SIG-M5 treated with dmso at 0.1 percent for 504 hours (cell line): ENCODE results near the gene AUTS2.

Experiments
- DNase-seq: peaks from one replicate; lab custom pipeline; 2025; ENCODE audit not compliant: unreplicated experiment; lab: John Stamatoyannopoulos, UW

The AUTS2 gene

DNA sequence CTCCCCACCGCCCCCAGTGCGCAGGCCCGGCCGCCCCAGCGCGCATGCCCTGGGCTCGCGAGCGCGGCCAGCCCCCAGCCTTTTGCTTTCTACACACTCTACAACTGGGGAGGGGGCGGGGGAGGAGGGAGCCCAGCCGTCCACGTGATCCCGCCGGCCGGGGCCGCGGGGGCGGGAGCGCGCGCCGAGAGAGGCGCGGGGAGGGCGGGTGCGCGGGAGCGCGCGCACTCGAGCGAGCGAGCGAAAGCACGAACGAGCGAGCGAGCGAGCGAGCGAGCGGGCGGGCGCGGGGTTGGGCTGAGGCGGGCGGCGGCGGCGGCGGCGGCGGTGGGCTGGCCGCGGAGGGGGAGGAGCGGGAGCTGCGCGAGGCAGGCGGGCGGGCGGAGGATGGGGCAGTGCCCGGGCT, at the start of gene AUTS2:
Gene AUTS2, plus strand, starts transcription at position 395 of the 406 bp plus-strand sequence. CDS start 1,179 bp downstream, outside the sequence.
- DNase-seq, result peak; percentile 22

DNA sequence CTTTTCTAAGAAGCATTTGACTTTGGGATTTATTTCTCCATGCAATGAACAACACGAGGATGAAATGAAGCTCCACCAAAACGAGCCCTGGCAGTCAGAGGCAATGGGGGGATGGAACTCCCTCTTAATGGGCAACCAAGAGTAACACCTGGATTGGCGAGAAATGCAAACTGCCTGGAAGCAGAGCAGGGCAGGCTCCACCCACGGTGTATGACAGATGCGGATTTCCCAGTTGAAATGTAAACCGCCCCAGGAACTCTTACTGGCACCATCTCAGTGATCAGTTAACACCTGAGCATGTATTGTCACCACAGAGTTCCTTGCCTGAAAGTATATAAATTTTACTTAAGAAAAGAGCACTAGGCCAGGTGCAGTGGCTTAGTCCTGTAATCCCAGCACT, 47.3 kb upstream of the AUTS2 start:
- DNase-seq, result no peak

DNA sequence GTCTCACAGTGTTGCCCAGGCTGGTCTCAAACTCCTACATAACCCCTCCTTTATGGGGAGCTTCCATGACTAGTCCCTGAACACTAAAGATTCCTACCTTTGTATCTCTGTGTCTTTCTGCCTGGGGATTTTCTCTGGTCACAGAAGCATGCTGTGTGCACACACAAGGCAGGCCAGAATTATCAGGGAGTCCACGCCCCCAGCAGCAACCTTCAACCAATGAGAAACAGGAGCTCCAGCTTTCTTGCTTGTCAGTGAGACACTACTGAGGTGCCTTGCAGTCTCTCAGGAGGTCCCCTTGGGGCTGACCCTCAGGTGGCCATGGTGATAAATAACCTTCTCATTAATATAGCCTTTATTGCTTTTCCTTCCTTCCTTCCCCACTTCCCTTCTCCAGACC, 45.1 kb upstream of the AUTS2 start:
- no peak for DNase-seq

DNA sequence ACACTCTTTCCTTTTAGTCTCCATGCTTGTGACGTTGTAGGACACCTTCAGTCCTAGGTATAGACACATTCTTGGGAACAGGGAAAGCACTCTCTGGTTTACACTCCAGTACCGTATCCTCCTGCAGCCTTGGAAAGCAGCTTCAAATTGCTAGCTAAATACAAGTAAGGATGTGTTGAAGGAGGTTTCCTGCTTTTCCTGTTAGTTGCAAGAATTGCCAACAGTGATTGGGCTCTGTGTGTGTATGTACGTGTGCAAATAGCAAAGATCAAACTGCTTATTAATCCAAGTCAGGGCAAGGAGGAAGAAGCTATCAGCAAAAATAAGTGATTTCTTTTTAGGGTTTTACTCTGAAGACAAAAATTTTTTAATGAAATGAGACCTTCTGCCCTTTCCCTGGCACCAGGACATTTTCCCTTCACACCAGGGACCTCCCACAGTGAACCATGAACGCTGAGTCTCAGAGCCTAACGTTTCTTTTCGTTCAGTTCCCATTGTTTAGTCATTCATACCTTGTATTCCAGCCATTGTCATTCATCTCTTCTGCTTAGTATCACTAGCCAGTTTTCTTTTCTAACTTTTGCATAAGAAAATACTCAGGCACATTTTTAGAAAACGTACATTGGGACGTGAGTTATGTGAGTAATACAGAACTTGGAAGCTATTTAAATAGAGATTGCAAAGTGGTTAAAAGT, 36.9 kb upstream of the AUTS2 start:
- DNase-seq, result no peak

DNA sequence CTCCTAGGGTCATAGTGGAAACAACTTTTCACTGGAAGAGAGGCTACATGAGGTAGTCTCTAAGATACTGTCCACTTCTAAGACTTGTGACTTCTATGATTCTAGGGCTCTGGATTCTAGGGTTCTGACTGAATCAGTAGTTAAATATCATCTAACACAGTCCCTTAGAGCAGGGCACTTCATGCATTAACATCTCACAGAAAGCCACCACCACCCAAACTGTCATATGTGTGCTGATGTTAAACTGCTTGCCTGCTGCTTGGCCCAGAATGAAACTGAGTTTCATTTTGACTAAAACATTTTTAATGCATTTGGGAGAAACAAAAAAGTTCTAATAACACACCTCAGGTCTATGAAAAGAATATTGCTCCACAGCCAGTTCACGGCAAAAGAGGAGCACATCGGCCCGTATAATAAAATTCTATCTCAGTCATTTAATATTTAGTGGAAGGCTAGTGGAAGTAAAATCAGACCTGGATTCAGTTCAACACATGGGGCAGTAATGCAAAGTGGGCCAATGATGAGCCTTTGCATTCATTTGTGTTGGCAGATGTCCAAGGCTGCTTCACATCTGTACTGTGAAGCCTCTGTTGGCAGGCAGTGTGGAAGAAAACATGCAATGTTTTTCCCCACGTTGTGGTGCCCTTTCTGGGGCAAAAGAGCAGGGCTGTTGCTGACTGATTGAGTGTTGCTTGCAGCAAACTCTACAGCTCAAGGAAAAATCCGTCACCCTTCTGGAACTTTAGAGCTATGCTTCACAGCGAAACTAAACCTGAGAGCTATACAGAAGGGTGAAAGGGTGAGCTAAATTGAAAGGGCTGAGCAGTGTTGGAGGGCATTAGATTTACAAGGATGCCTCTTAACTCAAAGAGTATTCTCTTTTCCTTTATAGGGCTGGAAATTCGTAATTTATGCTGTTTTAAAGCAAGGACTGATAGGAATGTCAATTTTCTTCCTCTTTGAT, 33.5 kb upstream of the AUTS2 start:
- no peak for DNase-seq

DNA sequence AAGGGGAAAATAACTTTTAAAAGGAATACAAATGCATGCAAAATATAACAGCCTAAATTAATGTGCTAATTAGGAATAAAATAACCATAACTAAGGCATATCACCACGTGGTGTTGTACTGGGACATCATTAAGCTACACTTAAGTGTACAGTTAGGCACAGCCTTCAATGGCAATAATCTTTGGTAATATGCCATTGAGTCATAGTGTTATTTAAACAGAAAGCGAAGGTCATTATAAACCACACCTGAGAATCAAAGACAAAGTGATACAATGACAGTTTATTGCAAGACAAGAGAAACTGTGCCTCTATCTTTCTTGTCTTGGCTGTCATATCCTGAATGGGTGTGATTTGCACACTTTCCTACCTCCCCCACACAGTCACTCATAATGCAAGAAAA, 30.5 kb upstream of the AUTS2 start:
- no peak for DNase-seq

DNA sequence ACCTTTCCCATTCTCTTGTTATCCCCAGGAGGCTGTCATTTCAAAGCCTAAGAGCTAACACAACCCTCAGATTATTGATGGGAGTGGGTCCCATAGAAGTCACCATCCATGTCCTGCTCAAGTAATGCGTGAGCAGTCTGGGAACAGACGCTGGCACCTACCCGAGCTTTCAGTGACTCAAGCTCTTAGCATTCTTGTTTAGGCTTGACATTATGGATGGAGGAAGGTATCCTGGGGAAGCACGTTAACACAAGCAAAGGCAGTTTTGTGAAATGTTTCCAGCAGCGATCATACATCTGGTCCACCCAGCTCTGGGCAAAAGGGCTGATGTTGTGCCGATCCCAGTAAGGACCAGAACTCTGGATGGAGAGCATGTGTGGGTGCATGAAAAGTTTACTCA, 30.0 kb upstream of the AUTS2 start:
- DNase-seq, result no peak

DNA sequence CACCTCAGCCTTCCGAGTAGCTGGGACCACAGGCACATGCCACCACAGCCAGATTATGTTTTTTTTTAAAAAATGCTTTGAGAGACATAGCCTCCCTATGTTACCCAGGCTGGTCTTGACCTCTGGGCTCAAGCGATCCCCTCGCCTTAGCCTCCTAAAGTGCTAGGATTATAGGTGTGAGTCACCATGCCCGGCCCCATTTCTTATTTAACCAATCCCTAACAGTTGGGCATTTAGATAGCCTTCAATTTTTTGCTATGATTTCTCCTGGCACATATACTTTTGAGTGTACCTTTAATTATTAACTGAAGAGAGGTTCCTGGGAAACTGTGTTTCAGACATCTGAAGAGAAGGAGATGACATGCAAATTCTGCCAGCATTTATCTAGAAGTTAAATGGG, 22.6 kb upstream of the AUTS2 start:
- DNase-seq, result no peak

DNA sequence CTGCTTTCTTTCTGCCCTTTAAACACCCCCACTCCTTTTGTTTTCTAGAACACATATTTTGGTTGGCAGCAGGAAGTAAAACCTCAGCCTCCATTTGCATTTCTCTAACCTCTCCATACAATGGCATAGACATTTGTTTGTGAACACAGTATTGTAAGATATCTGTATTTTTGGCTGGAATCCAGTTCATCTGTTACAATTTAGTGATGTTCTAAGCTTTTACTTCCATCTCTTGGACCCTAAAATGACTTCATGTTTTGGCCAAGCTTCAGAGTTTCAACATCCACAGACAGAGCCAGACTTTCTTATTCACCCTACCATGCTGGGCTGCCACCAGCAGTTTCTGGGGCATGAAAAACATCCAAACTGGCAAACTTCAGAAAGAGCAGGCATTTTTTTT, 21.1 kb upstream of the AUTS2 start:
- no peak for DNase-seq

DNA sequence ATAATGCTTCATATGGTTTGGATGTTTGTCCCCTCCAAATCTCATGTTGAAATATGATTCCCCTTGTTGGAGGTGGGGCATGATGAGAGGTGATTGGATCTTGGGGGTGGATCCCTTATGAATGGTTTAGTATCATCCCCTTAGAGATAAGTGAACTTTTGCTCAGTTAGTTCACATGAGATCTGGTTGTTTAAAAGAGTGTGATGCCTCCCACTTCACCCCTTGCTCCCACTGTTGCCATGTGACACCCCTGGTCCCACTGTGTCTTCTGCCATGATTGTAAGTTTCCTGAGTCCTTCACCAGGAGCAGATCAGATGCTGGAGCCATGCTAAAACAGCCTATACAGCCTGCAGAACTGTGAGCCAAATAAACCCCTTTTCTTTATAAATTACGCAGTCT, 13.1 kb upstream of the AUTS2 start:
- DNase-seq, result no peak

DNA sequence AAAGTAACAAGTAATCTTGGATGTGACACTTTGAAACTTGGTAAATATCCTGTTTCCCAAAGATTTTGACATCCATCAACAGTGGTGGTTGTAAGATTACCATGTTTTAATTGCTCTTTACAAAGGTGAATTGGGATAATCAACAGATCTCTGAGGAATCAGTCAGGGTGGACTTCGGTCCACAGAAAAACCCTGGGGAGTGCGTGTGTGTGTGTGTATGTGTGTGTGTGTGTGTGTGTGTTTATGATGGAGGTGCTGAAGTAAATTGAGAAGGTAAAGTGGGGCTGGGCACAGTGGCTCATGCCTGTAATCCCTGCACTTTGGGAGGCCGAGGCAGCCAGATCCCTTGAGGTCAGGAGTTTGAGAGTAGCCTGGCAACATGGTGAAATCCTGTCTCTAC, 12.0 kb upstream of the AUTS2 start:
- DNase-seq, result no peak

DNA sequence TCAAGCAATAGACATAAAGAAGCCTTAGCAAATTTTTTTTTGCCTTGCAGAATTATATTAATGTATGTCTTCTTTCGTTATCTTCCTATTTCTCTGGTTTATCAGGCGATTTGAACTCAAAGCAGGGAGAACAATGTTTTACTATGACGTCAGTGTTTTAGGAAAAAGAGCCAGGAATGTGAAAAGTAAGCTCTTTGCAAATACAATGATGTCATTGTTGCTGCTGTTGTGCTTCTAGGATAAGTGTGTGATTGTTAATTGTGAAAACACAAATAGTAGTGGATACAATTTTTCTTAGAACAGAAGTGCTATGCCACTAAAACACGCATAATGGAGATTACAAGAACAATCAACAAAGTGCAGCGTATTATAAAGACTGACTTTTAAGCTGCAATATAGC, 9.5 kb upstream of the AUTS2 start:
- DNase-seq, result no peak

DNA sequence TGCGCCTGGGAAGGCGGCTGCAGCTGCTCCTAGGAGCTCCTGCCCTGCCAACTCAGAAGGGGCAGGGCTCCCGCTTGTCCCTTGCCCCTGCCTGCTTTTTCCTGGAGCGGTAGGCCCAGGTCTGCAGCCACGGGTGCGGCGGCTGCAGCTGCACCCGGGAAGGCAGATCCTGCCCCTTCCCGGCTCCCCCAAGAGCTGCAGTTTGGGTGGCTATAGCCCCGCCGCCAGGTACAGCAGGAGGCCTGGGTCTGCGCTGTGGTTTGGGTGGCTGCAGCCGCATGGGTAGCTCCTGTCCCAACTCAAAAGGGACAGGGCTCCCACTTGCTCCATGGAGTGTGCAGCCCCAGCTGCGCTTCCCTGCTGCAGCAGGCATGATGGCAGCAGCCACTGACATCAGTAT, 6.5 kb upstream of the AUTS2 start:
- DNase-seq, result no peak

DNA sequence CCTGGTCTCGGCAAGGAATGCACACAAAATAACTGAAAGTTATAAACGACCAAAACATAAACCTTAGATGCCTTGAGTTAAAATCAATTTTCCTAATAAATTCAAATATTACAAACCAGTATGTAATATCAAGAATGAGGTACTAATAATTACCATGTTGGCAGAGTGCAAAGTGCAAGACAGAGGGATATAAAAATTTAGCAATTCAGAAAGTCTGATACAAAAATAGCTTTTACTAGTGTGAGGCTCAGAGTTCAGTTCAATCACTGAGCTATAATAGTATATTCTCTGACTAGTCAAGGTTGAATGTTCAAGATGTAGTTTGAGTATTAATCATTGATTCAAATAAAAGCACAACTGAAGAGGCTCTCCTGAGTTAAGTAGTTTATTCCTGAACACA, 4.8 kb upstream of the AUTS2 start:
- no peak for DNase-seq

DNA sequence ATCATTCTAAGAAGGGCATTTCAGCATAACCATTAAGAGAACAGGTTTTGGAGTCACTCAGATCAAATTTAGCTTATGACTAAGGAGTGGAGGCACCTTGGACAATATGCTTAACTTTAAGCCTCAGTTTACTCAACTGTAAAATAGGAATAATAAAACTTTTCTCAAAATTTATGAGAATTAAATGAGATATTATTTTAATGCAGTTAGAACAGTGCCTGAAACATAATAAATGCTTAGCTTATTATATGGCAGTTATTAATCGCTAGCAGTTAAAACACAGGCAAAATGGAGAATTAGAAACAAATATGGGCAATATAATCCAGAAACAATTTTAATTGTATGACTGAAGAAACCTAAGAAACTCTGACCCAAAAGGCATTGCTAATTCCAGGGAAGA, 2.9 kb upstream of the AUTS2 start:
- DNase-seq, result no peak

DNA sequence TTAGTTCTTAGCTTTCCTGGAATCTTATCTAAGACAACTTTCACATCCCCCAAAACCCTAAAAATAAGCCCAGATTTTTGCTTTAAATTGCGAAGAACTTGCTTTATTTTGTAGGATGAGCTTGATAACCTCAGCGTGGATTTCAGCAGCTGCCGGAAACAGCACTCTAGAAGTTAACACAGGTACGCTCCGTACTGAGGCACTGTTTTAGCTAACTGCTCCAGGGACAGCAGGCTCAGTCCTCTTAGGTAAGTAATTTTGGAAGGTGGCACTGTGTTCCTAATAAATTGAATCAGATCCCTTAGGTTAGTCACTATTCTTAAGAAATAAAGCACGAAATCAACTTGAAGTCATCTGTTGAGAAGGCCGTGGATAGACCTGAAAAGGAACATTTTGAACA, 2.2 kb upstream of the AUTS2 start:
- DNase-seq, result no peak

DNA sequence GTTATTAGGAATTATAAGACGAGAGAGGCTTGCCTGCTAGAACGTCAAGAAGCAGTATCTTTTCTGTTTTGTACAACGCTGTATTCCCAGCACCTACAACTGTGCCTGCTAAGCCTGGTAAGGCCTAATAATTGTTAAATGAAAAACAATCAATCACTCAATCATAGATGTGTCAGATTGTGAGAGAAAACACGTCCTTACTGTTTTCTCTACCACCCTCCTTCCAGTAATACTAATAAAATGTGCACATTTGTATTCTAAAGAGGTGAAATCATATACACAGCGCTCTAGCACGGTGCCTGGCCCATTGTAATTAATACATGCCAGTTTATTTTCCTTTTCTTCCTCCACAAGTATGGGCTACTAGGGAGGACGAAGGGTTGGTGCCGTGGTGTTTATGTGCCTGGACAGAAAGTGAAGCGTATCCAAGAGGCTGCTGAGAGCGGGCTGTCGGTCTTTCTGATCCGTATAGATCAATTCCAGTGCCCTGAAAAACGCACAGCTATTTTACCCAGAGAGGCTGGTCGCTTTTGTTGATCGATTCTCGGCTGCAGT, 1.5 kb upstream of the AUTS2 start:
- no peak for DNase-seq

DNA sequence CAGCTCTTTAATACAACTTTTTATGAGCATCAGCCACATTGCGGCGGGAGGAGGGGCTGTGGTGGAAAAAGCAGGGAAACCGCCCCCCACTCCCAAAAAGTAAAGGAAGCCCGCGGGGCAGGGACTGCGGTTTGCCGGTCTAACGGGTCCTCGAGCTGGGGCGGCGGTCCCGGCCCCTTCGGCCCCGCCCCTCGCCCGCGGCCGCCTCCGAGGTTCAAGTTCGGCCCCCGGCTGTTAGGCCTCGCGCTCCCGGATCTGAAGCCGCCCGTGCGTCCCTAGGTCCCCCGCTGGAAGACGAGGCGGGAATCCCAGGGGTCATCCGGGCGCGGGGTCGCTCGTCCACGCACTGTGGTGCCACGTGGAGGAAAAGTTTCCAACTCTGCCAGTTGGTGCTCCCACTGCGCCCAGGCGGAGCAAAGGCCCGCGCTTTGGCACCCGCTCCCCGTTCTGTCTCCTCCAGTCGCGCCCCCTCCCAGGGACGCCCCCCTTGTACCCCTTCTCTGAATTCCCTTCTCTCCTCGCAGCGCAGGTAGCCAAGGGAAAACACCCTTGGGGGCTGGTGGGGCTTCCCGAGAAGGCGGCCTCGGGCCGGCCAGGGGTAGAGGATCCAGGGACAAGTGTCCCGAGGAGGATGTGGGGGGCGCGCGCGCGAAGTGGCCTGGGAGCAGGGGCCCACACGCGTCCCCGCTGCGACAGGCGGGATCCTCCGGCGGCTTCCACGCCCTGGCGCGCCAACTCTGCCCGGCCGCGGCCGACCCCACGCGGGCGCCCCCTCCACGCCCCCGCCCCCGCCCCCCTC, 798 bp upstream of the AUTS2 start:
- DNase-seq, result no peak

DNA sequence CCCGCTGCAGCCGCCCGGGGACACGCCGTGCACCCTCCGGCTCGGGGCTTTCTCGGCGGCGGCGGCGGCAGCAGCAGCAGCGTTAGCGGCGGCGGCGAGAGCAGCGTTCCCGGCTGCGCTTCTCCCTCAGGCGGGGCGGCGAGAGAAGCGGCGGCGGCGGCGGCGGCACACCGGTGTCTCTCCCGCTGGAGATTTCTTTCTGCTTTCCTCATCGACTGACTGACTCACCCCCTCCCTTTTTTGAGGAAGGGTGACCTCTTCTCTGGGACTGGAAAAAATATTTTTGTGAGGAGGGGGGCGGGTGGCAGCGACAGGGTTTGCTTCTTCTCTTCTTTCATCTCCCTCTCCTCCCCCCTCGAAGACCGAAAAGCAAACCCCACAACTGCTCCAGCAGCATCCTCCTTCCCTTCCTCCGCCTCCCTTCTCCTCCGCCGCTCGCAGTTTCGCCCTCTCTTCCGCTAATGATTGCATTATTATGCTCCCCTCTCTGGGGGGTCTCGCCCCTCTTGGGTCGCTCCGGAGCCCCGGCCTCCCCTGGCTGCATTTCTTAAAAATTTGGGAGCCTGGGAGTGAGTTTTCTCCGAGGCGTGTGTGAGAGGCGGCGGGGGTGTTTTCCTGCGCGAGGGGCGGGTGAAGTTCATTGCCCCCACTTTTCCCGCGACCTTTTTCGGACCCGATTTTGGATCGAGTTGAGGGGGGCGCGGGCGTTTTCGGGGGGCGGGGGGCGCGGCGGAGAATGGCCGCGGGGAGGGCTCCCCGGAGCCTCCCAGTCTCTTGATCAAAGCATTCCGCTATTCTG, 411 bp downstream of the AUTS2 start:
- DNase-seq, result no peak

DNA sequence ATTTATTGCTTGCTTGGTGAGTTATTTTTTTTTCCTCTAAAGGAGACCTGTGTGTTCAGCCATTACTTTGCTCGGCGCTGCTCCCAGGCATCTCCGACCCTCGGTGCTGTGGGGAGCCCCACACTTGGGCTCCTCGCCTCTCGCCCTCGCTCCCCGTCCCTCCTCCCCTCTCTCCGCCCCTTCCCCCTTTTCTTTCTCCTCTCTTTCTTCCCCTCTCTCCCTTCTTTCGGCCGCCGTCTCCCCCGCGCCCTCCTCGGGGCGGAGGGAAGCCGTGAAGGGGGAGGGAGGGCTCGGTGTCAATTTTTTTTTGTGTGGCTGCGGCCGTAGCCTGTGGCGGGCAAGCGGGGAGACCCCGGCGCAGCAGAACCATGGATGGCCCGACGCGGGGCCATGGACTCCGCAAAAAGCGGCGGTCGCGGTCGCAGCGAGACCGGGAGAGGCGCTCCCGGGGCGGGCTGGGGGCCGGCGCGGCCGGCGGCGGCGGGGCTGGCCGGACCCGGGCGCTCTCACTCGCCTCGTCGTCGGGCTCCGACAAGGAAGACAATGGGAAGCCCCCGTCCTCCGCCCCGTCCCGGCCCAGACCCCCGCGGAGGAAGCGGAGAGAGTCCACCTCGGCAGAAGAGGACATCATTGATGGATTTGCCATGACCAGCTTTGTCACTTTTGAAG, 1.1 kb downstream of the AUTS2 start:
- no peak for DNase-seq
